ENCODE data around the gene USP46. TPM values are rescaled to one million over a fixed set of nuclear protein-coding genes. Genes with fewer than 3 reads are reported as not detected.

Gene USP46
- total RNA-seq, 1 donor from 2014 or later, result 32.4 TPM

GRCh38 chr4:52606726-52607125, 52.4 kb downstream of the USP46 start:
- DNase-seq (ENCODE audit: low spot score), result no peak
- no peak overlapping the region for H3K27ac Mint-ChIP-seq (ENCODE audit: unreplicated experiment)
- H3K4me3 Mint-ChIP-seq (ENCODE audit: unreplicated experiment), result no peak overlapping the region
- TF ChIP-seq, protein P1, sequence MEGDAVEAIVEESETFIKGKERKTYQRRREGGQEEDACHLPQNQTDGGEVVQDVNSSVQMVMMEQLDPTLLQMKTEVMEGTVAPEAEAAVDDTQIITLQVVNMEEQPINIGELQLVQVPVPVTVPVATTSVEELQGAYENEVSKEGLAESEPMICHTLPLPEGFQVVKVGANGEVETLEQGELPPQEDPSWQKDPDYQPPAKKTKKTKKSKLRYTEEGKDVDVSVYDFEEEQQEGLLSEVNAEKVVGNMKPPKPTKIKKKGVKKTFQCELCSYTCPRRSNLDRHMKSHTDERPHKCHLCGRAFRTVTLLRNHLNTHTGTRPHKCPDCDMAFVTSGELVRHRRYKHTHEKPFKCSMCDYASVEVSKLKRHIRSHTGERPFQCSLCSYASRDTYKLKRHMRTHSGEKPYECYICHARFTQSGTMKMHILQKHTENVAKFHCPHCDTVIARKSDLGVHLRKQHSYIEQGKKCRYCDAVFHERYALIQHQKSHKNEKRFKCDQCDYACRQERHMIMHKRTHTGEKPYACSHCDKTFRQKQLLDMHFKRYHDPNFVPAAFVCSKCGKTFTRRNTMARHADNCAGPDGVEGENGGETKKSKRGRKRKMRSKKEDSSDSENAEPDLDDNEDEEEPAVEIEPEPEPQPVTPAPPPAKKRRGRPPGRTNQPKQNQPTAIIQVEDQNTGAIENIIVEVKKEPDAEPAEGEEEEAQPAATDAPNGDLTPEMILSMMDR (IDR thresholded peaks at IDR 0.05; ENCODE audit: unreplicated experiment), result no peak
- peaks cover 4% of the 10 kb centered on the region for H3K4me1 Mint-ChIP-seq (ENCODE audit: unreplicated experiment)
- peaks cover 38% of the 10 kb centered on the region for H3K36me3 Mint-ChIP-seq (ENCODE audit: low read depth, unreplicated experiment)
- H3K9me3 Mint-ChIP-seq (ENCODE audit: unreplicated experiment), result no peaks in the 10 kb centered on the region
- peaks cover 13% of the 10 kb centered on the region for H3K27me3 Mint-ChIP-seq (ENCODE audit: unreplicated experiment)

DNA sequence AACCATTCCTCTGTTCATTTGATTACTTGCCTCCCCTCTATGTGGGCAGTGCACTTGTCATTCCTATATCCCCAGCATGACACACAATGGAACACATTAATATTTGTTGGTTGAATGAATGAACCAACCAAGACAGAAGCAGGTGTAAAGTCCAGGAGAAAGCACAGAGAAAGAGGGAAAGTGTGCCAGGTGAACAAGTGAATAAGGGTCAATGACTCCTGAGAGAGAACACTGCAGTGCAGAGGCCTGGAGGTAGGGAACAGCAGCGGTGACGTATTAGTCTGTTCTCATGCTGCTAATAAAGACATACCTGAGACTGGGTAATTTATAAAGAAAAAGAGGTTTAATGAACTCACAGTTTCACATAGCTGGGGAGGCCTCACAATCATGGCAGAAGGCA, 53.1 kb downstream of the USP46 start:
- Mint-ChIP-seq H3K4me3 (ENCODE audit: unreplicated experiment) (no peak overlapping the region), H3K36me3 (ENCODE audit: low read depth, unreplicated experiment) (peaks cover 38% of the 10 kb centered on the region), H3K27me3 (ENCODE audit: unreplicated experiment) (peaks cover 13% of the 10 kb centered on the region), H3K4me1 (ENCODE audit: unreplicated experiment) (peaks cover 4% of the 10 kb centered on the region), H3K27ac (ENCODE audit: unreplicated experiment) (no peak overlapping the region), H3K9me3 (ENCODE audit: unreplicated experiment) (no peaks in the 10 kb centered on the region)
- no peak for DNase-seq (ENCODE audit: low spot score)
- TF ChIP-seq, protein P1 (IDR thresholded peaks at IDR 0.05; ENCODE audit: unreplicated experiment), result no peak

DNA sequence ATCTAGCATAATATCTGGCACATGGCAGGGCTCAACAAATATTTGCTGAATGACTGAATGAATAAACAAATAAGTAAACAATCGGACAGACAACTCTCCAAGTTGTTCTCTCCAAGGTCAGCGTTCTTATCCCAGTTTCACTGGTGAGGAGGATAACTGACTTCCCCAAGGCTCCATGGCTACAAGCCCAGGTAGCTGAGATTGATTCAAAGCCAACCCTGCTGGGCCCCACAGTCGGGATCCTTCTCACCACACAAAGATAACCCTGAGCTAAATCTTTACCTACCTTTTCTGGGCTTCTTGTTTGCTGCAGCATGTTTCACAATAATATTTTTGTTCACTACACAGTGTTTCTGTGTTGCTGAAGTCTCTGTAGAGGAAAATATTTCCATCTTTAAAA, 54.9 kb downstream of the USP46 start:
- H3K9me3 Mint-ChIP-seq (ENCODE audit: unreplicated experiment), result no peaks in the 10 kb centered on the region
- TF ChIP-seq, protein P1 (IDR thresholded peaks at IDR 0.05; ENCODE audit: unreplicated experiment), result no peak
- DNase-seq (ENCODE audit: low spot score), result no peak
- H3K4me3 Mint-ChIP-seq (ENCODE audit: unreplicated experiment), result no peak overlapping the region
- H3K36me3 Mint-ChIP-seq (ENCODE audit: low read depth, unreplicated experiment), result peaks cover 32% of the 10 kb centered on the region
- no peak overlapping the region for H3K27ac Mint-ChIP-seq (ENCODE audit: unreplicated experiment)
- H3K4me1 Mint-ChIP-seq (ENCODE audit: unreplicated experiment), result peaks cover 4% of the 10 kb centered on the region
- H3K27me3 Mint-ChIP-seq (ENCODE audit: unreplicated experiment), result peaks cover 10% of the 10 kb centered on the region

GRCh38 chr4:52600275-52600674, 58.8 kb downstream of the USP46 start:
- Mint-ChIP-seq H3K27ac (ENCODE audit: unreplicated experiment) (no peak overlapping the region), H3K36me3 (ENCODE audit: low read depth, unreplicated experiment) (peaks cover 19% of the 10 kb centered on the region), H3K27me3 (ENCODE audit: unreplicated experiment) (peaks cover 4% of the 10 kb centered on the region), H3K4me1 (ENCODE audit: unreplicated experiment) (peaks cover 4% of the 10 kb centered on the region), H3K9me3 (ENCODE audit: unreplicated experiment) (no peaks in the 10 kb centered on the region), H3K4me3 (ENCODE audit: unreplicated experiment) (no peak overlapping the region)
- TF ChIP-seq, protein P1 (IDR thresholded peaks at IDR 0.05; ENCODE audit: unreplicated experiment), result no peak
- no peak for DNase-seq (ENCODE audit: low spot score)

GRCh38 chr4:52595001-52595400, 64.1 kb downstream of the USP46 start:
- Mint-ChIP-seq H3K4me1 (ENCODE audit: unreplicated experiment) (no peaks in the 10 kb centered on the region), H3K4me3 (ENCODE audit: unreplicated experiment) (no peak overlapping the region), H3K27ac (ENCODE audit: unreplicated experiment) (no peak overlapping the region), H3K9me3 (ENCODE audit: unreplicated experiment) (no peaks in the 10 kb centered on the region), H3K27me3 (ENCODE audit: unreplicated experiment) (peaks cover 2% of the 10 kb centered on the region), H3K36me3 (ENCODE audit: low read depth, unreplicated experiment) (peaks cover 20% of the 10 kb centered on the region)
- TF ChIP-seq, protein P1 (IDR thresholded peaks at IDR 0.05; ENCODE audit: unreplicated experiment), result no peak
- no peak for DNase-seq (ENCODE audit: low spot score)
